ENCODE results near the gene KRTAP2-1. TPM values are rescaled to one million over a fixed set of nuclear protein-coding genes. Genes with fewer than 3 reads are reported as not detected.
"Not testable (repeated sequence)": the region's sequence is repeated elsewhere in the genome, so short reads cannot be mapped to it uniquely, and the experiment has no call there.

The KRTAP2-1 gene
- total RNA-seq, 2 experiments from 2014 or later: not detected

GRCh38 chr17:41048441-41048840 lies 1.3 kb upstream of the KRTAP2-1 start:
- DNase-seq: no peak
- ChIA-PET POLR2A (no interaction called here), CTCF (interaction anchor here (1.5 kb wide), 1 partner anchor 23 kb away, joined by 3 read pairs; no protein-coding TSS in a partner anchor)
- Mint-ChIP-seq H3K4me3 (no peak overlapping the region), H3K27ac (no peak overlapping the region), H3K36me3 (ENCODE audit: low read depth) (no peaks in the 10 kb centered on the region), H3K9me3 (no peaks in the 10 kb centered on the region), H3K27me3 (peaks cover 24% of the 10 kb centered on the region), H3K4me1 (no peaks in the 10 kb centered on the region)

- H3K9me3 Mint-ChIP-seq: peaks cover 4% of the 10 kb centered on the region
- peaks cover 22% of the 10 kb centered on the region for H3K27me3 Mint-ChIP-seq
- ChIA-PET POLR2A (no interaction called here), CTCF (no interaction called here)
- H3K4me3 Mint-ChIP-seq: no peak overlapping the region
- no peaks in the 10 kb centered on the region for H3K4me1 Mint-ChIP-seq
- no peak for DNase-seq
- H3K27ac Mint-ChIP-seq: no peak overlapping the region
- no peaks in the 10 kb centered on the region for H3K36me3 Mint-ChIP-seq (ENCODE audit: low read depth)
Observed at GRCh38 chr17:41042953-41043352, 4.2 kb downstream of the KRTAP2-1 start.

GRCh38 chr17:41040783-41041571 lies 6.1 kb downstream of the KRTAP2-1 start, which contains the start of gene KRTAP1-1:
TSS of gene KRTAP1-1 (minus strand) at chr17:41041450. CDS start at chr17:41041397, 53 bp downstream.
- H3K4me3 Mint-ChIP-seq; H3K36me3 Mint-ChIP-seq (ENCODE audit: low read depth); H3K27ac Mint-ChIP-seq; CTCF ChIA-PET; H3K9me3 Mint-ChIP-seq; H3K4me1 Mint-ChIP-seq; DNase-seq; POLR2A ChIA-PET: not testable (repeated sequence)
- peaks cover 20% of the 10 kb centered on the region for H3K27me3 Mint-ChIP-seq

GRCh38 chr17:41037853-41038350 lies 9.2 kb downstream of the KRTAP2-1 start:
- peaks cover 14% of the 10 kb centered on the region for H3K27me3 Mint-ChIP-seq
- POLR2A ChIA-PET: no interaction called here

GRCh38 chr17:41034346-41034935 lies 12.7 kb downstream of the KRTAP2-1 start, which contains the start of gene KRTAP1-3:
TSS of gene KRTAP1-3 (minus strand) at chr17:41034874. CDS start at chr17:41034821, 53 bp downstream.
- H3K27me3 Mint-ChIP-seq: peaks cover 21% of the 10 kb centered on the region
- H3K36me3 Mint-ChIP-seq (ENCODE audit: low read depth); H3K4me3 Mint-ChIP-seq; CTCF ChIA-PET; POLR2A ChIA-PET; DNase-seq; H3K4me1 Mint-ChIP-seq; H3K9me3 Mint-ChIP-seq; H3K27ac Mint-ChIP-seq: not testable (repeated sequence)

More at GRCh38 chr17:41037853-41038350, 9.2 kb downstream of the KRTAP2-1 start:
- CTCF ChIA-PET: no interaction called here
- Mint-ChIP-seq H3K4me3 (no peak overlapping the region), H3K9me3 (peaks cover 4% of the 10 kb centered on the region), H3K36me3 (ENCODE audit: low read depth) (no peaks in the 10 kb centered on the region), H3K27ac (no peak overlapping the region), H3K4me1 (no peaks in the 10 kb centered on the region)
- DNase-seq: no peak

- Mint-ChIP-seq H3K9me3 (no peaks in the 10 kb centered on the region), H3K4me1 (no peaks in the 10 kb centered on the region), H3K4me3 (no peak within 1 kb of the TSS), H3K27me3 (peaks cover 10% of the 10 kb centered on the region), H3K27ac (no peak within 1 kb of the TSS), H3K36me3 (ENCODE audit: low read depth) (no peaks in the 10 kb centered on the region)
- POLR2A ChIA-PET: no interaction called here
- DNase-seq: no peak
- CTCF ChIA-PET: no interaction called here
Observed at GRCh38 chr17:41029633-41030245, 17.4 kb downstream of the KRTAP2-1 start, which contains the start of gene KRTAP1-4. TSS of gene KRTAP1-4 (minus strand) at chr17:41030195. CDS start at chr17:41030078, 117 bp downstream.

- DNase-seq: no peak
- no peaks in the 10 kb centered on the region for H3K4me1 Mint-ChIP-seq
- ChIA-PET POLR2A (no interaction called here), CTCF (no interaction called here)
- no peaks in the 10 kb centered on the region for H3K9me3 Mint-ChIP-seq
- peaks cover 12% of the 10 kb centered on the region for H3K27me3 Mint-ChIP-seq
- H3K36me3 Mint-ChIP-seq (ENCODE audit: low read depth): no peaks in the 10 kb centered on the region
- H3K27ac Mint-ChIP-seq: no peak within 1 kb of the TSS
- no peak within 1 kb of the TSS for H3K4me3 Mint-ChIP-seq
Observed at GRCh38 chr17:41026715-41027471, 20.2 kb downstream of the KRTAP2-1 start, which contains the start of gene KRTAP1-5. TSS of gene KRTAP1-5 (minus strand) at chr17:41027208. CDS start at chr17:41027155, 53 bp downstream.

GRCh38 chr17:41024697-41025096 lies 22.4 kb downstream of the KRTAP2-1 start:
- H3K9me3 Mint-ChIP-seq: no peaks in the 10 kb centered on the region
- POLR2A ChIA-PET: no interaction called here
- CTCF ChIA-PET: no interaction called here
- no peak overlapping the region for H3K27ac Mint-ChIP-seq
- DNase-seq: no peak
- H3K36me3 Mint-ChIP-seq (ENCODE audit: low read depth): no peaks in the 10 kb centered on the region
- H3K27me3 Mint-ChIP-seq: peaks cover 2% of the 10 kb centered on the region
- H3K4me1 Mint-ChIP-seq: no peaks in the 10 kb centered on the region
- no peak overlapping the region for H3K4me3 Mint-ChIP-seq

- Mint-ChIP-seq H3K4me3 (no peak overlapping the region), H3K36me3 (ENCODE audit: low read depth) (no peaks in the 10 kb centered on the region), H3K4me1 (no peaks in the 10 kb centered on the region), H3K27me3 (peaks cover 4% of the 10 kb centered on the region), H3K9me3 (no peaks in the 10 kb centered on the region), H3K27ac (no peak overlapping the region)
- DNase-seq: no peak
- CTCF ChIA-PET: no interaction called here
- POLR2A ChIA-PET: no interaction called here
Observed at GRCh38 chr17:41020336-41020735, 26.8 kb downstream of the KRTAP2-1 start.

GRCh38 chr17:41019415-41019814 lies 27.7 kb downstream of the KRTAP2-1 start:
- CTCF ChIA-PET: no interaction called here

GRCh38 chr17:41018541-41018940 lies 28.6 kb downstream of the KRTAP2-1 start:
- Mint-ChIP-seq H3K27me3 (peaks cover 4% of the 10 kb centered on the region), H3K9me3 (no peaks in the 10 kb centered on the region), H3K27ac (no peak overlapping the region), H3K4me3 (no peak overlapping the region), H3K4me1 (no peaks in the 10 kb centered on the region), H3K36me3 (ENCODE audit: low read depth) (no peaks in the 10 kb centered on the region)
- DNase-seq: no peak
- ChIA-PET CTCF (no interaction called here), POLR2A (no interaction called here)

More at GRCh38 chr17:41019415-41019814, 27.7 kb downstream of the KRTAP2-1 start:
- no peak for DNase-seq
- Mint-ChIP-seq H3K4me3 (no peak overlapping the region), H3K27me3 (peaks cover 4% of the 10 kb centered on the region), H3K9me3 (no peaks in the 10 kb centered on the region), H3K4me1 (no peaks in the 10 kb centered on the region), H3K27ac (no peak overlapping the region), H3K36me3 (ENCODE audit: low read depth) (no peaks in the 10 kb centered on the region)
- POLR2A ChIA-PET: no interaction called here

GRCh38 chr17:41016578-41017215 lies 30.4 kb downstream of the KRTAP2-1 start:
- POLR2A ChIA-PET: no interaction called here
- H3K4me1 Mint-ChIP-seq: no peaks in the 10 kb centered on the region
- CTCF ChIA-PET: no interaction called here
- no peak overlapping the region for H3K27ac Mint-ChIP-seq
- H3K4me3 Mint-ChIP-seq: no peak overlapping the region
- H3K36me3 Mint-ChIP-seq (ENCODE audit: low read depth): no peaks in the 10 kb centered on the region
- peaks cover 5% of the 10 kb centered on the region for H3K27me3 Mint-ChIP-seq
- DNase-seq: no peak
- H3K9me3 Mint-ChIP-seq: no peaks in the 10 kb centered on the region

Data from activated CD4-positive, alpha-beta memory T cell treated with anti-CD3 and anti-CD28 coated beads, Interleukin-2, amount 10 ng/mL, durations not matched to agents 7 days and 5 days (primary cell).